Lung (tissue), 12 donors: ENCODE results near the gene PROK1. TPM values are rescaled to one million over a fixed set of nuclear protein-coding genes. Genes with fewer than 3 reads are reported as not detected.

Experiments used
- ATAC-seq: fragments of 200-7000 bp; cut with Tn5 transposase; one replicate; pipeline ENCODE4 v1.9.1; 2020; ENCODE audit warnings: moderate number of reproducible peaks; ENCODE audit not compliant: insufficient read depth, low FRiP score
- DNase-seq, 3 donors: peaks; one replicate each; pipeline ENCODE4 v3.0.0-alpha.2; 2013 to 2017
- H3K27ac ChIP-seq, 2 donors: one replicate each; pipeline ENCODE4 v1.5.1; 2013; ENCODE audit warnings: mild to moderate bottlenecking in 2 of 2, moderate library complexity in 2 of 2, control low read depth in 1 of 2, inconsistent platforms in 1 of 2, low read depth in 1 of 2, low read length in 1 of 2
- H3K27me3 ChIP-seq, 3 donors: one replicate each; pipeline ENCODE4 v1.5.1; 2013; ENCODE audit warnings: low read length in 2 of 3; ENCODE audit not compliant: control insufficient read depth in 3 of 3, insufficient read depth in 3 of 3
- H3K36me3 ChIP-seq, 4 donors: one replicate each; pipeline ENCODE4 v1.5.1; 2013; ENCODE audit warnings: low read length in 4 of 4, mild to moderate bottlenecking in 1 of 4, moderate library complexity in 1 of 4; ENCODE audit not compliant: control insufficient read depth in 4 of 4, insufficient read depth in 4 of 4
- H3K4me1 ChIP-seq, 5 donors: one replicate each; pipeline ENCODE4 v1.5.1; 2013; ENCODE audit warnings: low read length in 5 of 5, mild to moderate bottlenecking in 2 of 5, moderate library complexity in 1 of 5; ENCODE audit not compliant: control insufficient read depth in 5 of 5, insufficient read depth in 5 of 5
- H3K4me3 ChIP-seq: one replicate; pipeline ENCODE4 v1.5.1; 2013; ENCODE audit warnings: mild to moderate bottlenecking, control low read depth, moderate library complexity
- H3K9ac ChIP-seq, 2 donors: one replicate each; pipeline ENCODE4 v1.5.1; 2013; ENCODE audit warnings: low read length in 2 of 2, control low read depth in 1 of 2; ENCODE audit not compliant: insufficient read depth in 1 of 2
- H3K9me3 ChIP-seq, 4 donors: one replicate each; pipeline ENCODE4 v1.5.1; 2013; ENCODE audit warnings: low read length in 3 of 4, mild to moderate bottlenecking in 1 of 4, moderate library complexity in 1 of 4; ENCODE audit not compliant: control insufficient read depth in 4 of 4, insufficient read depth in 3 of 4
- CTCF ChIP-seq: IDR thresholded peaks from 2 replicates; pipeline ENCODE4 v1.5.1; 2012; ENCODE audit warnings: mild to moderate bottlenecking; ENCODE audit errors: control extremely low read depth, extremely low read depth
- WGBS, 2 donors: extraction: QIAGEN DNeasy Blood & Tissue Kit; methylation state at CpG; one replicate each; pipeline ENCODE4 v1.1.7; 2013; 5-methylcytosine and 5-hydroxymethylcytosine counted together
- polyA plus RNA-seq, 2 donors: library from polyadenylated mRNA; stranded (reverse); fragments of 200-250 nt; gene quantifications; one replicate each; pipeline ENCODE4 v1.2.1, GENCODE V29; 2013
- total RNA-seq, 2 donors: library from RNA; depleted of rRNA in 1 of 2; stranded (reverse); fragments of >200 nt in 1 of 2; gene quantifications; one replicate each; pipeline ENCODE4 v1.2.1, GENCODE V29; 2014 to 2021
- donor health status: control.
- donor health status: control.
- donor health status: Bipolar disorder and iron deficiency.
- donor health status: healthy.
- donor health status: DM: yes; HTN: yes; CAD: no.

The PROK1 gene
- total and polyA plus RNA-seq, 4 donors, result 0.05 to 0.22 TPM; not detected in 2

DNA sequence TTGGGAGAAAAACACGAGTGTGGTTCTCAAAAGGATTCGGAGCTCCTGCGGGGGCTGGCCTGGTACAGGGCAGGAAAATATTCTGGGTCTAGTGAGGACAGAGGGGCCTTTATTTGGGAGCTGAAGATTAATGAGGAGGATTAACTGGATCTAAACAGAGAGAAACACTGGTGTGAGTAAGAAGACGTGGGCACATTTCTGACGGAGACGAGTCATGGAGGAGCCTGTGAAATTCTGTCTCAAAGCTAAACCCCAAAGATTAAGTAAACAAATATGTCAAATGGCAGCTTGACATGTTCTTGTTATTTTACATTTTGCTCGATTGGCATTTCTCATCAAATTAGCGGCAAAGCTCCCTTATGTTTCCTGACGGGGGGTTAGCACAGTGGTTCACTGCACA is 12.8 kb downstream of the PROK1 start:
- Histone ChIP-seq H3K36me3 (no peaks in the 10 kb centered on the region), H3K9ac (no peak overlapping the region), H3K27ac (no peak overlapping the region), H3K27me3 (no peaks in the 10 kb centered on the region), H3K4me3 (no peak overlapping the region), H3K4me1 (peaks cover 0 to 3% (median 0%) of the 10 kb centered on the region in 5 donors), H3K9me3 (no peaks in the 10 kb centered on the region)
- DNase-seq, result no peak
- no peak for ATAC-seq
- TF ChIP-seq CTCF, result no peak
- WGBS, 2 donors, result 83 to 85% methylated on average over 9 of the region's 9 CpGs

- Histone ChIP-seq H3K27ac (peak overlapping the region in 1 of 2 donors; percentile 40), H3K4me1 (peaks cover 0 to 3% (median 0%) of the 10 kb centered on the region in 5 donors), H3K36me3 (no peaks in the 10 kb centered on the region), H3K9me3 (peaks cover 0 to 2% (median 0%) of the 10 kb centered on the region in 4 donors), H3K27me3 (no peaks in the 10 kb centered on the region), H3K9ac (no peak overlapping the region), H3K4me3 (no peak overlapping the region)
- ATAC-seq (peak; percentile 49), DNase-seq (peak in 1 of 3 donors; percentile 11)
- no peak for TF ChIP-seq CTCF
- 68 to 86% methylated on average over 2 of the region's 2 CpGs for WGBS, 2 donors
Measured at GRCh38 chr1:110464340-110464739, 13.4 kb downstream of the PROK1 start.

DNA sequence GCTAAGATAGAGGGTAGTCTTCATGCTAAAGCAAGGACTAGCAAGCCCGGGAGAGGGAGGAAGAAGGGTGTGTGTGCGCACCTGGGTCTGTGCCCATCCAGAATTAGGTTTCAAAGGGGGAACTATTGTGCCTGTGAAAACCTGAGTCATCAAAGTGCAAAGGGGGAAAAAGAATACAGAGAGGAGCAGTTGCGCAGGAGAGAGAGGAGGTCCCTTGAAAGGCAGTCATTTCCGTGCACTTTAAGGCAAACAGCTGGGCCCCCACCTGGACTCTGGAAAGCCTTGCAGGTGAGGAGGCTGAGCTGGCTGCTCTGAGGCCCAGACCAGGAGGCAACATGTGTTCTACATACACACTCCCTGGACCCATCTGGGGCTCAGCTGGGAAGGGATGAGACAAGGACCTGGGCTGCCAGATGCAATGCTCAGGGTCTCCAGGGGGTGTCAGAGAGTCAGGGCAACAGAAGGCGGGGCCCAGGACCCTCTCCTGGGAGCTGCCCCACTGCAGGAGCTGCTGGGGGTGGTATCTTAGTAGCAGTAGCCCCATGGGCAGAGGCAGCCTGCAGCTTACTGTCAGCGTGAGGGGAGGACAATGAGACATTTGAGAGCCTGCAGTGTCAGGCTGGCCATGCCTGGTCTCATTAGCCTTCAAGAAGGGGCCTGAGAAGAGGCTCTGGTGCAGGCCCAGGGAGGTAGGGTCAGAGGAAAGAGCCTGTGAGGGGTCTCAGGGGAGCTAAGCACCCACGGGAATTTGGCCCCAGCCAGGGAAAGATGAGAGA is 14.3 kb downstream of the PROK1 start:
- WGBS, 2 donors, result 69 to 80% methylated on average over 7 of the region's 7 CpGs

More for the DNA sequence above, 14.3 kb downstream of the PROK1 start:
- TF ChIP-seq CTCF, result no peak
- Histone ChIP-seq H3K4me3 (no peak overlapping the region), H3K27me3 (peaks cover 0 to 2% (median 0%) of the 10 kb centered on the region in 3 donors), H3K27ac (no peak overlapping the region), H3K36me3 (no peaks in the 10 kb centered on the region), H3K9me3 (peaks cover 0 to 2% (median 0%) of the 10 kb centered on the region in 4 donors), H3K9ac (no peak overlapping the region), H3K4me1 (peaks cover 0 to 3% (median 0%) of the 10 kb centered on the region in 5 donors)
- ATAC-seq (no peak), DNase-seq (no peak)
